Smooth muscle cell (in vitro differentiated cells): Measurements from ENCODE around the gene ENC1. TPM values are rescaled to one million over a fixed set of nuclear protein-coding genes. Genes with fewer than 3 reads are reported as not detected.
A peak's percentile ranks its signal among the peaks of the same experiment; 100 is the strongest.

Experiments
- DNase-seq: peaks from one replicate; lab custom pipeline; 2025; ENCODE audit not compliant: unreplicated experiment; lab: John Stamatoyannopoulos, UW
- H2AFZ ChIP-seq: fragments of 200-600 bp; sonication (generic); 2 replicates; pipeline ENCODE4 v1.6.0; 2016; ENCODE audit warnings: antibody characterized with exemption, low read depth, mild to moderate bottlenecking
- H3F3A ChIP-seq: fragments of 200-600 bp; sonication (generic); 2 replicates; pipeline ENCODE4 v1.6.0; 2017; ENCODE audit warnings: antibody characterized with exemption, low read depth
- H3K27ac ChIP-seq: fragments of 200-600 bp; sonication (generic); 2 replicates; pipeline ENCODE4 v1.5.1; 2016; ENCODE audit warnings: low read depth, mild to moderate bottlenecking
- H3K27me3 ChIP-seq: fragments of 200-600 bp; sonication (generic); 2 replicates; pipeline ENCODE4 v1.6.1; 2016; ENCODE audit warnings: low read depth, mild to moderate bottlenecking
- H3K36me3 ChIP-seq: fragments of 200-600 bp; sonication (generic); 2 replicates; pipeline ENCODE4 v1.5.1; 2016; ENCODE audit warnings: low read depth
- H3K4me1 ChIP-seq: fragments of 200-600 bp; sonication (generic); 2 replicates; pipeline ENCODE4 v1.5.1; 2016; ENCODE audit warnings: low read depth
- H3K4me2 ChIP-seq: fragments of 200-600 bp; sonication (generic); 2 replicates; pipeline ENCODE4 v1.6.0; 2016; ENCODE audit warnings: mild to moderate bottlenecking
- H3K4me3 ChIP-seq: fragments of 200-600 bp; sonication (generic); 2 replicates; pipeline ENCODE4 v1.5.1; 2016; ENCODE audit warnings: mild to moderate bottlenecking
- H3K79me2 ChIP-seq: fragments of 200-600 bp; sonication (generic); 2 replicates; pipeline ENCODE4 v1.6.0; 2016; ENCODE audit warnings: low read depth, mild to moderate bottlenecking
- H3K9ac ChIP-seq: fragments of 200-600 bp; sonication (generic); 2 replicates; pipeline ENCODE4 v1.6.0; 2016; ENCODE audit warnings: low read depth
- H3K9me3 ChIP-seq: fragments of 200-600 bp; sonication (generic); replicated peaks from 2 replicates; pipeline ENCODE4 v1.5.1; 2016; ENCODE audit warnings: low read depth
- H4K20me1 ChIP-seq: fragments of 200-600 bp; sonication (generic); 2 replicates; pipeline ENCODE4 v1.6.0; 2016; ENCODE audit warnings: low read depth
- CTCF ChIP-seq: fragments of 200-600 bp; sonication (generic); IDR thresholded peaks from 2 replicates; pipeline ENCODE4 v1.5.1; 2017; ENCODE audit warnings: borderline replicate concordance, mild to moderate bottlenecking, antibody characterized with exemption; ENCODE audit not compliant: insufficient read depth, poor library complexity, severe bottlenecking
- WGBS: methylation state at CpG from one replicate; pipeline ENCODE4 v1.1.7; 2016; ENCODE audit warnings: low lambda C conversion rate; 5-methylcytosine and 5-hydroxymethylcytosine counted together
- polyA plus RNA-seq: library from polyadenylated mRNA; unstranded; fragments of >200 nt; fragmentation: Nextera tagmentation; extraction: Ambion mirVana; gene quantifications from 2 replicates; pipeline ENCODE4 v1.2.1, GENCODE V29; 2016
- total RNA-seq: library from RNA; depleted of rRNA; stranded (reverse); fragments of >200 nt; gene quantifications from 2 replicates; pipeline ENCODE4 v1.2.3, GENCODE V29; 2014

The ENC1 gene
- total and polyA plus RNA-seq, 2 experiments from 2014 or later: 17.4 to 110 TPM

- TF ChIP-seq CTCF: no peak
- H3K4me3 ChIP-seq: no peak overlapping the region
- H2AFZ ChIP-seq: peak overlapping the region; percentile 12
- H4K20me1 ChIP-seq: no peaks in the 10 kb centered on the region
- no peaks in the 10 kb centered on the region for H3K9me3 ChIP-seq
- no peak overlapping the region for H3K27ac ChIP-seq
- no peak overlapping the region for H3K9ac ChIP-seq
- no peaks in the 10 kb centered on the region for H3K79me2 ChIP-seq
- 92% methylated on average over 1 of the region's 1 CpG for WGBS
- no peak for DNase-seq
- H3K4me2 ChIP-seq: peak overlapping the region; percentile 27
- H3F3A ChIP-seq: peaks cover 10% of the 10 kb centered on the region
- H3K36me3 ChIP-seq: no peaks in the 10 kb centered on the region
- no peaks in the 10 kb centered on the region for H3K27me3 ChIP-seq
- peaks cover 23% of the 10 kb centered on the region for H3K4me1 ChIP-seq
Measured at GRCh38 chr5:74647096-74647495, 6.6 kb upstream of the ENC1 start.

DNA sequence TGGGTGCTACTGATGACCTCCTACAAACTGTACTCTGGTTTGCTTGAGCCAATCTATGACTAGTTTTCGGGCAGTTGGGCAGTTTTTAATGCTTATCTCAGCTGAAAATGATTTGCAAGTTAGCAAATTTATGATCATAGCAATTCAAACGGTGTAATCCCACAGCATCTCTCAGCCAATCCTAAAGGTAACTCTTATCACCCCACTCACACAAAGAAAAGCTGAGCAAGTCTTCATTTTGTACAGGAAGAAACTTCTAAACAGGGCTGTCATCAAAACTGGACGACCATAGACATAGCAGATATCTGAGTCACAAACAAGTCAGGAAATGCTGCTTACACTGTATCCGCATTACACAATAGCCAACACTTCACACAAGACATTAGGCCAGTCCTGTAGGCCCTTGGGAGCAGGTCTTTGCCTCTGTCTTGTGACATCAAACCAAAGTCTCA lies 2.6 kb upstream of the ENC1 start:
- Histone ChIP-seq H3K9me3 (no peaks in the 10 kb centered on the region), H4K20me1 (peaks cover 17% of the 10 kb centered on the region), H3K27me3 (no peaks in the 10 kb centered on the region), H3F3A (peaks cover 24% of the 10 kb centered on the region), H3K4me2 (peak overlapping the region; percentile 90), H3K79me2 (peaks cover 22% of the 10 kb centered on the region), H3K9ac (peak overlapping the region; percentile 45), H3K27ac (peak overlapping the region; percentile 94), H3K4me1 (peaks cover 40% of the 10 kb centered on the region), H3K36me3 (no peaks in the 10 kb centered on the region), H3K4me3 (no peak overlapping the region), H2AFZ (peak overlapping the region; percentile 4)
- TF ChIP-seq CTCF: no peak
- DNase-seq: no peak
- WGBS: 0% methylated on average over 4 of the region's 4 CpGs

- Histone ChIP-seq H3K4me2 (peak overlapping the region; percentile 90), H3K36me3 (no peaks in the 10 kb centered on the region), H3K27me3 (no peaks in the 10 kb centered on the region), H3K9me3 (no peaks in the 10 kb centered on the region), H2AFZ (peak overlapping the region; percentile 50), H3K27ac (peak overlapping the region; percentile 94), H3K9ac (peak overlapping the region; percentile 45), H3K4me3 (peak overlapping the region; percentile 72), H3K4me1 (peaks cover 44% of the 10 kb centered on the region), H3F3A (peaks cover 28% of the 10 kb centered on the region), H3K79me2 (peaks cover 28% of the 10 kb centered on the region), H4K20me1 (peaks cover 23% of the 10 kb centered on the region)
- no peak for DNase-seq
- WGBS: 59% methylated on average over 6 of the region's 6 CpGs
- no peak for TF ChIP-seq CTCF
Measured at GRCh38 chr5:74642543-74642863, 2.0 kb upstream of the ENC1 start.
